Gastroesophageal sphincter (tissue), 3 donors: ENCODE results near the gene SRP14.

Experiments used
- EP300 ChIP-seq: sonication (generic); formaldehyde crosslinking; IDR thresholded peaks from one replicate; pipeline ENCODE4 v1.6.1; 2017; ENCODE audit warnings: antibody characterized with exemption, mild to moderate bottlenecking
- POLR2A ChIP-seq, 2 donors: fragments of 450-650 bp; IDR thresholded peaks; one replicate each; pipeline ENCODE4 v1.6.1; 2017; ENCODE audit warnings: antibody characterized with exemption in 2 of 2, mild to moderate bottlenecking in 2 of 2, moderate library complexity in 1 of 2
- POLR2AphosphoS5 ChIP-seq: sonication (generic); formaldehyde crosslinking; IDR thresholded peaks from one replicate; pipeline ENCODE4 v1.6.1; 2017; ENCODE audit warnings: antibody characterized with exemption
- TF ChIP-seq, protein P1 (sequence below), 4 experiments: fragments of 200-600 bp in 2 of 4; fragments of 450-650 bp in 2 of 4; sonication (generic) in 1 of 4; IDR thresholded peaks; one replicate each; pipeline ENCODE4 v1.5.1; 2017 to 2019; ENCODE audit warnings: antibody characterized with exemption in 4 of 4, mild to moderate bottlenecking in 2 of 4, moderate library complexity in 2 of 4

DNA sequence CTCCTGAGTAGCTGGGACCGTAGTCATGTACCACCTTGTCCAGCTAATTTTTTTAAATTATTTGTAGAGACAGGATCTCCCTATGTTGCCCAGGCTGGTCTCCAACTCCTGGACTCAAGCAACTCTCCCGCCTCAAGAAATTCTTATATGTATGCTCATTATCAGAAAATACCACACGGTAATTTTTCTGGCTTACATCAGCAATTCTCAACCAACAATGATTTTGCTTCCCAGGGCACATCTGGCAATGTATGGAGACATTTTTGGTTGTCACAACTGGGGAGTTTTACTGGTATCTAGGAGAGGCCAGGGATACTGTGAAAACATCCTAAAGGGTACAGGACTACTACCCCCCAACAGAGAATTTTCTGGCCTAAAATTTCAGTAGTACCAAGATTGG, 10.8 kb downstream of the SRP14 start:
- TF ChIP-seq, protein P1, sequence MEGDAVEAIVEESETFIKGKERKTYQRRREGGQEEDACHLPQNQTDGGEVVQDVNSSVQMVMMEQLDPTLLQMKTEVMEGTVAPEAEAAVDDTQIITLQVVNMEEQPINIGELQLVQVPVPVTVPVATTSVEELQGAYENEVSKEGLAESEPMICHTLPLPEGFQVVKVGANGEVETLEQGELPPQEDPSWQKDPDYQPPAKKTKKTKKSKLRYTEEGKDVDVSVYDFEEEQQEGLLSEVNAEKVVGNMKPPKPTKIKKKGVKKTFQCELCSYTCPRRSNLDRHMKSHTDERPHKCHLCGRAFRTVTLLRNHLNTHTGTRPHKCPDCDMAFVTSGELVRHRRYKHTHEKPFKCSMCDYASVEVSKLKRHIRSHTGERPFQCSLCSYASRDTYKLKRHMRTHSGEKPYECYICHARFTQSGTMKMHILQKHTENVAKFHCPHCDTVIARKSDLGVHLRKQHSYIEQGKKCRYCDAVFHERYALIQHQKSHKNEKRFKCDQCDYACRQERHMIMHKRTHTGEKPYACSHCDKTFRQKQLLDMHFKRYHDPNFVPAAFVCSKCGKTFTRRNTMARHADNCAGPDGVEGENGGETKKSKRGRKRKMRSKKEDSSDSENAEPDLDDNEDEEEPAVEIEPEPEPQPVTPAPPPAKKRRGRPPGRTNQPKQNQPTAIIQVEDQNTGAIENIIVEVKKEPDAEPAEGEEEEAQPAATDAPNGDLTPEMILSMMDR (IDR thresholded peaks at IDR 0.05): no peak
- TF ChIP-seq POLR2A (IDR thresholded peaks at IDR 0.05) (no peak), POLR2AphosphoS5 (no peak), EP300 (no peak)
